ENCODE measurements around the gene TNFRSF11A.
A peak's percentile ranks its signal among the peaks of the same experiment; 100 is the strongest.

The TNFRSF11A gene
- total RNA-seq: 6.7 to 8.0 reads per million in 2 experiments

DNA sequence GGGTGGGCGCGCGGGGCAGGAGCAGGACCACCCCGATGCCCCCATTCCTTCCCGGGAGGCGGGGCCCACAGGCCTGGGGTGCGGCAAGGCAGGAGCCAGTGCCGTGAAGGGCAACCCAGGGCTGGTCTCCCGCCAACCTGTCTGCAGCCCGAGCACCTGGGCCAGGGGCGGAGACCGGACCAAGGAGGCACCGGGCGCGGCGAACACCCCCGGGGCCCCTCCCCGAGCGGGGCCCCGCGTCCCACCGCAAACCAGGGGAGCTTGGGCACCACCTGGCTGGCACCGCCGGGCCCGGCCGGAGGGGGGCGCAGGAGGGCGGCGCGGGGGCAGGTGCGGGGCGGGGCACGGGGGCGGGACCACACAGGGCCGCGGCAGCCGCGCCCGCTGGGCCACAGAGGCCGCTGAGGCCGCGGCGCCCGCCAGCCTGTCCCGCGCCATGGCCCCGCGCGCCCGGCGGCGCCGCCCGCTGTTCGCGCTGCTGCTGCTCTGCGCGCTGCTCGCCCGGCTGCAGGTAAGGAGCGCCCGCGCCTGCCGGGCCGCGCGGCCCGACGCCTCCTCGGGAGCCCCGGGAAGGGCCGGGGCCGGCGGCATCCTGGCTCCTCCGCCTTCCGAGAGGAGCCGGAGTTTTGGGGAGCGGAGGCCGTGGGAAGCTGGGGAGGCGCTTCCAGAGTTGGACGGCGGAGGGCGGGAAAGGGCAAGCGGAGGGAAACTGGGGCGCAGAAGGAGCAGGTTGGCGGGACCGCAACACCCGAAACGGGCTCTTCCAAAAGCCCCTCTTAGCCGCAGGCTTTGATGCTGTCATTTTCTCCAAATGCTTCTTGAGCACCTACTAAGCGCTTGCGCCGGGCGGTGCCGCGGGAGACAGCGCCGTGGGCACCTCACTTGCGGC is at the start of gene TNFRSF11A:
Gene TNFRSF11A, plus strand, starts transcription at position 394 of the 889 bp plus-strand sequence. Its CDS starts 43 bp downstream, at position 437.
- peak; percentile 40 for DNase-seq (ENCODE audit: low read depth)

GRCh38 chr18:62277045-62277444 is 48.1 kb upstream of the TNFRSF11A start:
- no peak for DNase-seq (ENCODE audit: low read depth)

DNA sequence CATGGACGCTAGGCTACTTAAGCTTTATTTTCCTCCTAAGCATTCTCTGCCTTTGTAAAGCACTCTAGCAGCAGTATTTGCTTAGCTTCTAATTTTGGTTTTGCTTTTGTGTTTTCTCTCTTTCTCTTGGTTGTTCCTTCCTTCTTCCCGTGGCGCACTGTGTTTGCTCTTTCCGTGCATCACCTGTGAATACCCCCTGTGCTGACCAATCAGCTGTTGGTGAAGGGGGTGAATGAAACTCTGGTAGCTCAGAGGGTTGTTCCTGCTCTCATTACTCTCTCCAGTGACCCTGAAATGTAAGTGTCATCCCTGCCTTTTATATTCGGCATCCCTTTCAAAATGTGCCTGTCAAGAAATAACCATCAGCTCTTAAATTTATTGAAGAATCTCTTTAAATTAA is 45.5 kb upstream of the TNFRSF11A start:
- no peak for DNase-seq (ENCODE audit: low read depth)

- no peak for DNase-seq (ENCODE audit: low read depth)
These were observed 45.1 kb upstream of the TNFRSF11A start for GRCh38 chr18:62280058-62280457.

GRCh38 chr18:62280786-62281185 is 44.3 kb upstream of the TNFRSF11A start:
- DNase-seq (ENCODE audit: low read depth): no peak

- DNase-seq (ENCODE audit: low read depth): no peak
These were observed 43.4 kb upstream of the TNFRSF11A start for GRCh38 chr18:62281684-62282083.

DNA sequence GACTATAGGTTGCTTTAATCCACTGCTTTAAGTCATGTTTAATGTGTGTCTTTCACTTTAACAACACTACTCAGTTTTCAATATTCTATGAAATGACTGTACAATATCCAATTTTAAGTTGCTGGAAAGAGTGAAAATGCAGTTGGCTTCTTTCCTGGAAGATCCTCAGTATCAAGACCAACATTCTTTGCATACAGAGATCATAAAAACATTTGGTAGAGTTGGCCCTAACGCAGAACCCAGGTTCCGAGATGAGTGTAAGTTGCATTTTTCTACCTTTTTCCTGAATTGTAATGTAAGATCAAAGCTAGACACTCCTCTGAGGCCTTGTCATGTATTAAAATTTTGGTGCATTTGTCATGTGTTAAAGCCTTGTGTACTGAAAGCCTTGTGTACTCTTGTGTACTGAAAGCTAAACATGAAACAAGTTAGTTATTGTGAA is 42.9 kb upstream of the TNFRSF11A start:
- no peak for DNase-seq (ENCODE audit: low read depth)

GRCh38 chr18:62284637-62285036 is 40.5 kb upstream of the TNFRSF11A start:
- no peak for DNase-seq (ENCODE audit: low read depth)

DNA sequence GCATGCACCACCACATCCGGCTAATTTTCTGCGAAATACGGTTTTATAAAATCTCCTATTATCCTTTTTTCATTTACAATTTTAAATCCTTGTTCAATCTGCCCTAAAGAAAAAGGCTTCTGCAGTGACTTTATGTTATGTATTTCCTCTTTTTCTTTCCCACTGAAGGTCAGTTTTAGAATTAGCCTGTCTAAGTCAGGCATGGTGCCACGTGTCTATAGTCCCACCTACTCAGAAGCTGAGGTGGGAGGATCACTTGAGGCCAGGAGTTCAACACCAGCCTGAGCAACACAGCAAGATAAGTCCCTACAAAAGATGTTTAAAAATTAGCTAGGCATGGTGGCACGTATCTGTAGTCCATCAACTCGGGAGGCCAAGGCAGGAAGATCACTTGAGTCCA is 39.8 kb upstream of the TNFRSF11A start:
- DNase-seq (ENCODE audit: low read depth): no peak

GRCh38 chr18:62287781-62288664 is 37.1 kb upstream of the TNFRSF11A start:
- no peak for DNase-seq (ENCODE audit: low read depth)

DNA sequence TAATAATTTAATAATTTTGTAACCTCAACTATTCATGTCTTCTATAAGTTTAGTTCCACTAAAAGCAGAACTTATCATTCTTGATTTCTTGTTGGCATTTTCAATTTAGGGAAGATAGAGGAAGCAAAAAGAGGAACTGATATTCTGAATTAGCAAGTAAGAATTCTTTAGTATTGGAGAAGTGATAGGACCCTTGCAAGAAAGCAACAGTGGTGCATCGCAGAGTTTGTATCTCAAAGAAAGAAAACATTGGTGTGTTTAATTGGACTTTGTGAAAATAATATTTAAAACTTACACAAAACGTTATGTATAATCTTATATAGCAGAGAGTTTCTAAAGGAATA is 36.5 kb upstream of the TNFRSF11A start:
- DNase-seq (ENCODE audit: low read depth): no peak

DNA sequence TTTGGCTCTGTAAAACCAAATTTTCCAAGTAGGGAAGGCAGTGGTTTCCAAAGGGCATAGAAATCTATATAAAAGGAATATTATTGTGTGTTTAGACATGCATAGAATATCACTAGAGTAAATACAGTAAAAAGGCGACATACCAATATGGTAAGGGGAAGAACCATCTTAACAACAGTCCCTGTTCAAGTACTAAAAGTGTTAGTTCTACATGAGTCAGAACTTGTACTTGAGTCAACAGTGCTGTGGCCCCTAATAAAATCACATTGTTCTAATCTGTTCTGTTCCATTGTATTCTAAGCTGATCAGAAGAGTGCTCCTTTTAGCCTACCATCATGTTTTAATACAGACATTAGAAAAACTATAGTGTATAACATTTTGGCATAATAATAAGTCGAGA is 36.1 kb upstream of the TNFRSF11A start:
- DNase-seq (ENCODE audit: low read depth): no peak

DNA sequence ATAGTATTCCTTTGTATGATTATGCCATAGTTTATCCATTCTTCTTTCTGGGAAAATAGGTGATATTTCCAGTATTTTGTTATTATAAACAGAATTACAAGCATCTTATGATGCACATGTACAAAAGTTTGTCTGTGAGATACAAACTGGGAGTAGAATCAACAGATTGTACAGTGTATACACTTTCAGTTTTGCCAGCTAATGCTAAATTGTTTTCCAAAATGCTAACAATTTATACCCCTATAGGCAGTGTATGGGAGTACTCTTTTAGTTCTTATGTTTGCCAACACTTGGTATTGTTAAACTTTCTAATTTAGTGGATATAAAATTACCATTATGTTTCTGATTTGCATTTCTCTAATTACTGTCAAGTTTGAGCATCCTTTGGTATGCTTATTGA is 31.0 kb upstream of the TNFRSF11A start:
- DNase-seq (ENCODE audit: low read depth): no peak

GRCh38 chr18:62300359-62300963 is 24.6 kb upstream of the TNFRSF11A start:
- DNase-seq (ENCODE audit: low read depth): no peak

- no peak for DNase-seq (ENCODE audit: low read depth)
These were observed 23.8 kb upstream of the TNFRSF11A start for GRCh38 chr18:62301322-62301721.

DNA sequence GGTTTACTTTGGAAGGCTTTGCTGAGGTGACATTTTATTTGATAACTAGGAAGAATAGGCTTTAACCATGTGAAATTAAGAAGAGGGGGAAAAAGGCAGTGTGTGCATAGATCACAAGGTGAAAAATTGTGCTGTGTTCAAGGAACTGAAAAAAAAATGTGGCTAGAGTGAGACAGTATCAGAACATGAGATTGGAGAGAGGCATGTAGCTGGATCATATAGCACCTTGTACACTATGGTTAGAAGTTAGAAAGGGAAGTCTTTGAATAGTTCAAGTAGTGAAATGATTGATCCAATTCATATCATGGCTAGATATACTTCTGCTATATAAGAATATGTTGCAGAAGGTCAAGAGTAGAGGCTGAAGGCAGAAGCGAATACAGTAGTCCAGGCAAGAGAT is 12.3 kb upstream of the TNFRSF11A start:
- no peak for DNase-seq (ENCODE audit: low read depth)

GRCh38 chr18:62318228-62319180 is 6.6 kb upstream of the TNFRSF11A start:
- no peak for DNase-seq (ENCODE audit: low read depth)

GRCh38 chr18:62321201-62321600 is 3.9 kb upstream of the TNFRSF11A start:
- no peak for DNase-seq (ENCODE audit: low read depth)

DNA sequence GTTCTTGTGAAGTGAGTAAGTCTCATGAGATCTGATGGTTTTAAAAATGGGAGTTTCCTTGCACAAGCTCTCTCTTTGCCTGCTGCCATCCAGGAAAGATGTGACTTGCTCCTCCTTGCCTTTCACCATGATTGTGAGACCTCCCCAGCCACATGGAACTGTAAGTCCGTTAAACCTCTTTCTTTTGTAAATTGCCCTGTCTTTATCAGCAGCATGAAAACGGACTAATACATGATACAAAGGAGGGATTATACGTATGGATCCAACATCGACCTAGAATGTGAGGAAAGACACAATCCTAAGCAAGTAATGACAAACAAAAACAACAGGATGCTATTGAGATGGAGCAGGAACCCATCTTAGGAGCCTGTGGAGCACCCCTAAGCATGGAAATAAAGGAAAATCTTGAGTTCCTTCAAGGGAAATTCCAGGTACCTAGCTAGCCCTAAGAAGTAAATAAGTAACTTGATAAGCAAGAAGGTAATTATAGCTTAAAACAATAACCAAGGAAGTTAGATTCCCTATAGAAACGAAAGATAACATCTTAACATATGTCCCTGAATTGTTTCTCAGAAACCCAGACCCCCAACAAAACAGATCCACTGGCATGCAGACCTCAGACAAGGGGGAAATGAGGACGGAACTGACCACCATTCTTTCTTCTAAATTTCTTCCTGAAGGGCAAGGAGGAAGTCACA is 1.5 kb upstream of the TNFRSF11A start:
- DNase-seq (ENCODE audit: low read depth): no peak

DNA sequence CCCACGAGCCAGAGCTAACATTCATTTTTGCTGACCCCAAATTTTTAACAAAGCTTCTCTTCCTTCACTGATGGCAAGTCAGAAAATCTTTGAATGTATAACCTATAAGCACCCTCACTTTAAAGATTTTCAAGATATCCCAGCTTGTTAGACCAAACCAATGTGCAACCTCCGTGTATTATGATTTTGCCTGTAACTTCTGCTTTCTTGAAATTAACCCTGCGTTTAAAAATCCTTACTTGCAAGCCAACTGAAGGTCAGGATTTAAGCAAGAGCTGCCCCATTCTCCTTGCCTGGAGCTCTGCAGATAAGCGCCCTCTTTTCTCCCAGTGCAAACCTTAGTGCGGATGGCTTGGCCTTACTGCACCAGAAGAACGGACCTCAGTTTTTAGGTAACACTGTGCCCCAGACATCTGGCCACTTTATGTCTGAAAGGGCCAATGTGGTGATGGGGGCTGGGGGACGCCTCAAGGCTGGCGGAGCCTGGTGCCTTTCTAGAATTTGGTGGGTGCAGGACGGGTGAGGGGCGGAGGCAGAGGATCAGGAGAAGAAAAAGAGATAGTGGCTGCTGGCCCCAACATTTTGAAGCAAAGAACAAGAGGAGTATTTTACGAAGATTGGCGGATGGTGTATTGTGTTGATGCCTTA is 805 bp upstream of the TNFRSF11A start:
- DNase-seq (ENCODE audit: low read depth): no peak
